HepG2 (cell line): ENCODE data around the gene GZF1. TPM values are rescaled to one million over a fixed set of nuclear protein-coding genes. Genes with fewer than 3 reads are reported as not detected.
A peak's percentile ranks its signal among the peaks of the same experiment; 100 is the strongest.

Source experiments
- FOXM1 ChIP-seq: sonication (generic); formaldehyde crosslinking; IDR thresholded peaks from 2 replicates; pipeline ENCODE4 v1.5.0; 2020; ENCODE audit warnings: missing genetic modification reagents
- FOXP1 ChIP-seq, 2 experiments: fragments of 450-650 bp in 1 of 2; IDR thresholded peaks; 2 replicates each; pipeline ENCODE4 v1.6.1; 2017 to 2018; ENCODE audit warnings: antibody characterized with exemption in 1 of 2
- GPBP1L1 ChIP-seq: sonication (generic); formaldehyde crosslinking; IDR thresholded peaks from 2 replicates; pipeline ENCODE4 v1.5.0; 2020; ENCODE audit warnings: mild to moderate bottlenecking, missing genetic modification reagents
- GTF2F1 ChIP-seq: fragments of 150-350 bp; IDR thresholded peaks from 2 replicates; pipeline ENCODE4 v1.6.1; 2014; ENCODE audit warnings: low read length
- KAT2B ChIP-seq: fragments of 150-350 bp; IDR thresholded peaks from 2 replicates; pipeline ENCODE4 v1.6.1; 2014; ENCODE audit warnings: low read depth, low read length, borderline replicate concordance
- MYNN ChIP-seq: sonication (generic); formaldehyde crosslinking; IDR thresholded peaks from 2 replicates; pipeline ENCODE4 v1.4.0; 2020; ENCODE audit warnings: mild to moderate bottlenecking, low read depth, missing genetic modification reagents
- PRMT3 ChIP-seq: sonication (generic); formaldehyde crosslinking; IDR thresholded peaks from 2 replicates; pipeline ENCODE4 v1.8.1; 2022; ENCODE audit warnings: low read depth, mild to moderate bottlenecking, moderate library complexity, missing genetic modification reagents, borderline replicate concordance
- RFXAP ChIP-seq: sonication (generic); formaldehyde crosslinking; IDR thresholded peaks from 2 replicates; pipeline ENCODE4 v1.4.0; 2020; ENCODE audit warnings: missing genetic modification reagents, borderline replicate concordance
- ZMAT5 ChIP-seq: sonication (generic); formaldehyde crosslinking; IDR thresholded peaks from 2 replicates; pipeline ENCODE4 v1.5.0; 2020; ENCODE audit warnings: mild to moderate bottlenecking, low read depth, missing genetic modification reagents, borderline replicate concordance
- ZNF230 ChIP-seq: sonication (generic); formaldehyde crosslinking; IDR thresholded peaks from 2 replicates; pipeline ENCODE4 v1.4.0; 2020; ENCODE audit warnings: mild to moderate bottlenecking, missing genetic modification reagents
- ZNF274 ChIP-seq: sonication (generic); formaldehyde crosslinking; IDR thresholded peaks from 2 replicates; pipeline ENCODE4 v1.5.1; 2020; ENCODE audit warnings: mild to moderate bottlenecking, missing genetic modification reagents
- ZNF407 ChIP-seq: sonication (generic); formaldehyde crosslinking; IDR thresholded peaks from one replicate; pipeline ENCODE4 v1.5.1; 2020; ENCODE audit warnings: mild to moderate bottlenecking, missing genetic modification reagents; ENCODE audit errors: not compliant biosample characterization
- ZNF44 ChIP-seq: sonication (generic); formaldehyde crosslinking; IDR thresholded peaks from 2 replicates; pipeline ENCODE4 v1.5.1; 2020; ENCODE audit warnings: mild to moderate bottlenecking, missing genetic modification reagents
- ZNF451 ChIP-seq: sonication (generic); formaldehyde crosslinking; IDR thresholded peaks from 2 replicates; pipeline ENCODE4 v1.5.0; 2020; ENCODE audit warnings: mild to moderate bottlenecking, missing genetic modification reagents
- ZNF567 ChIP-seq: sonication (generic); formaldehyde crosslinking; IDR thresholded peaks from 2 replicates; pipeline ENCODE4 v1.8.1; 2023; ENCODE audit warnings: mild to moderate bottlenecking, missing genetic modification reagents, borderline replicate concordance
- ZNF773 ChIP-seq: sonication (generic); formaldehyde crosslinking; IDR thresholded peaks from 2 replicates; pipeline ENCODE4 v1.4.0; 2020; ENCODE audit warnings: missing genetic modification reagents, borderline replicate concordance
- ZUFSP ChIP-seq: sonication (generic); formaldehyde crosslinking; IDR thresholded peaks from 2 replicates; pipeline ENCODE4 v1.9.0; 2021; ENCODE audit warnings: missing genetic modification reagents, mild to moderate bottlenecking, borderline replicate concordance
- polyA plus RNA-seq, 8 experiments: library from polyadenylated mRNA; depleted of rRNA in 3 of 8; stranded (reverse) in 7 of 8; unstranded in 1 of 8; fragments of >200 nt; fragmentation: Illumina TruSeq in 4 of 8; extraction: Trizol in 4 of 8; gene quantifications; 2 replicates each; pipeline versions ENCODE4 v1.2.1 to v1.2.3, GENCODE V29; 2011 to 2016; ENCODE audit warnings: low read depth in 4 of 8, missing spikeins in 1 of 8, mixed read lengths in 1 of 8; ENCODE audit not compliant: insufficient read depth in 1 of 8
- total RNA-seq, 5 experiments: library from RNA; depleted of rRNA; stranded (reverse); fragments of >200 nt; fragmentation: Illumina TruSeq; extraction: Trizol; gene quantifications; 2 replicates each; pipeline ENCODE4 v1.2.3, GENCODE V29; 2016; ENCODE audit warnings: low read depth in 1 of 5

GZF1 gene
- total and polyA plus RNA-seq, 2 of the 13 experiments (the other 11 are each of a cell fraction or from before 2014, with no cell fraction given): 16.9 to 26.0 TPM

- TF ChIP-seq ZUFSP (no peak), ZNF274 (CRISPR knock-in tag) (0 out of 2 replicates have a peak, but pooled peaks have one; percentile 33), ZMAT5 (no peak), ZNF44 (CRISPR knock-in tag) (no peak), FOXM1 (no peak), GTF2F1 (no peak), ZNF407 (CRISPR knock-in tag) (no peak), RFXAP (CRISPR knock-in tag) (no peak), ZNF567 (CRISPR knock-in tag) (no peak), ZNF773 (CRISPR knock-in tag) (no peak), KAT2B (no peak), ZNF451 (CRISPR knock-in tag) (no peak), GPBP1L1 (CRISPR knock-in tag) (no peak), MYNN (CRISPR knock-in tag) (no peak), ZNF230 (no peak), PRMT3 (no peak), FOXP1 (IDR thresholded peaks at IDR 0.05) (no peak), FOXP1 (CRISPR knock-in tag; IDR thresholded peaks at IDR 0.05) (no peak)
These were observed 58.3 kb downstream of the GZF1 start (continued) for GRCh38 chr20:23419995-23420901.
